Lung (tissue), 12 donors: ENCODE data around the gene RSRC1. TPM values are rescaled to one million over a fixed set of nuclear protein-coding genes. Genes with fewer than 3 reads are reported as not detected.

Experiments
- ATAC-seq: fragments of 200-7000 bp; cut with Tn5 transposase; one replicate; pipeline ENCODE4 v1.9.1; 2020; ENCODE audit warnings: moderate number of reproducible peaks; ENCODE audit not compliant: insufficient read depth, low FRiP score
- DNase-seq, 3 donors: peaks; one replicate each; pipeline ENCODE4 v3.0.0-alpha.2; 2013 to 2017
- H3K27ac ChIP-seq, 2 donors: one replicate each; pipeline ENCODE4 v1.5.1; 2013; ENCODE audit warnings: mild to moderate bottlenecking in 2 of 2, moderate library complexity in 2 of 2, control low read depth in 1 of 2, inconsistent platforms in 1 of 2, low read depth in 1 of 2, low read length in 1 of 2
- H3K27me3 ChIP-seq, 3 donors: one replicate each; pipeline ENCODE4 v1.5.1; 2013; ENCODE audit warnings: low read length in 2 of 3; ENCODE audit not compliant: control insufficient read depth in 3 of 3, insufficient read depth in 3 of 3
- H3K36me3 ChIP-seq, 4 donors: one replicate each; pipeline ENCODE4 v1.5.1; 2013; ENCODE audit warnings: low read length in 4 of 4, mild to moderate bottlenecking in 1 of 4, moderate library complexity in 1 of 4; ENCODE audit not compliant: control insufficient read depth in 4 of 4, insufficient read depth in 4 of 4
- H3K4me1 ChIP-seq, 5 donors: one replicate each; pipeline ENCODE4 v1.5.1; 2013; ENCODE audit warnings: low read length in 5 of 5, mild to moderate bottlenecking in 2 of 5, moderate library complexity in 1 of 5; ENCODE audit not compliant: control insufficient read depth in 5 of 5, insufficient read depth in 5 of 5
- H3K4me3 ChIP-seq: one replicate; pipeline ENCODE4 v1.5.1; 2013; ENCODE audit warnings: mild to moderate bottlenecking, control low read depth, moderate library complexity
- H3K9ac ChIP-seq, 2 donors: one replicate each; pipeline ENCODE4 v1.5.1; 2013; ENCODE audit warnings: low read length in 2 of 2, control low read depth in 1 of 2; ENCODE audit not compliant: insufficient read depth in 1 of 2
- H3K9me3 ChIP-seq, 4 donors: one replicate each; pipeline ENCODE4 v1.5.1; 2013; ENCODE audit warnings: low read length in 3 of 4, mild to moderate bottlenecking in 1 of 4, moderate library complexity in 1 of 4; ENCODE audit not compliant: control insufficient read depth in 4 of 4, insufficient read depth in 3 of 4
- WGBS, 2 donors: extraction: QIAGEN DNeasy Blood & Tissue Kit; methylation state at CpG; one replicate each; pipeline ENCODE4 v1.1.7; 2013; 5-methylcytosine and 5-hydroxymethylcytosine counted together
- polyA plus RNA-seq, 2 donors: library from polyadenylated mRNA; stranded (reverse); fragments of 200-250 nt; gene quantifications; one replicate each; pipeline ENCODE4 v1.2.1, GENCODE V29; 2013
- total RNA-seq, 2 donors: library from RNA; depleted of rRNA in 1 of 2; stranded (reverse); fragments of >200 nt in 1 of 2; gene quantifications; one replicate each; pipeline ENCODE4 v1.2.1, GENCODE V29; 2014 to 2021
- TF ChIP-seq, protein P1 (sequence below): IDR thresholded peaks from 2 replicates; pipeline ENCODE4 v1.5.1; 2012; ENCODE audit warnings: mild to moderate bottlenecking; ENCODE audit errors: control extremely low read depth, extremely low read depth
- donor health status: control.
- donor health status: control.
- donor health status: Bipolar disorder and iron deficiency.
- donor health status: healthy.
- donor health status: DM: yes; HTN: yes; CAD: no.

The RSRC1 gene
- total and polyA plus RNA-seq, 4 donors: 9.1 to 53.5 (median 17.0) TPM

DNA sequence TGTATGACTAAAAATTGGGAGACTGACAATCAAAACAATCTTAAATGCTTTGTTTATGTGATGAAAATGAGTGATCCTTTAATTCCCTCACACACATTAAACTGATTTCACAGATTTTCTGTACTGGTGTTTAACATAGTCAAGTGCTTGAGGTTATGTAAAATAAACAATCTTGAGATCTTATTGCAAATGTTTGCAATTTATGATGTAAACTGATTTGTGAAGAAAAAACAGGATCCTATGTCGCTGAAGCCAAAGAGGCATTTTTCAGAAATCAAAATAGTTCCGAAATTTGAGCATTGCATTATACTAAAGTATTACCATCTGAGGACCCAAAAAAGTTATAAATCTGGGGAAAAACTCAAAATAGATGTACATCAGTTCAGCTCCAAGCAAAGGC lies 16.4 kb upstream of the RSRC1 start:
- no peak for ATAC-seq
- Histone ChIP-seq H3K4me1 (peaks cover 0 to 17% (median 0%) of the 10 kb centered on the region in 5 donors), H3K36me3 (no peaks in the 10 kb centered on the region), H3K9me3 (peaks cover 0 to 16% (median 1%) of the 10 kb centered on the region in 4 donors), H3K4me3 (no peak overlapping the region), H3K9ac (no peak overlapping the region), H3K27ac (no peak overlapping the region), H3K27me3 (peaks cover 3 to 92% (median 88%) of the 10 kb centered on the region in 3 donors)
- DNase-seq: peak in 1 of 3 donors; percentile 9
- TF ChIP-seq, protein P1, sequence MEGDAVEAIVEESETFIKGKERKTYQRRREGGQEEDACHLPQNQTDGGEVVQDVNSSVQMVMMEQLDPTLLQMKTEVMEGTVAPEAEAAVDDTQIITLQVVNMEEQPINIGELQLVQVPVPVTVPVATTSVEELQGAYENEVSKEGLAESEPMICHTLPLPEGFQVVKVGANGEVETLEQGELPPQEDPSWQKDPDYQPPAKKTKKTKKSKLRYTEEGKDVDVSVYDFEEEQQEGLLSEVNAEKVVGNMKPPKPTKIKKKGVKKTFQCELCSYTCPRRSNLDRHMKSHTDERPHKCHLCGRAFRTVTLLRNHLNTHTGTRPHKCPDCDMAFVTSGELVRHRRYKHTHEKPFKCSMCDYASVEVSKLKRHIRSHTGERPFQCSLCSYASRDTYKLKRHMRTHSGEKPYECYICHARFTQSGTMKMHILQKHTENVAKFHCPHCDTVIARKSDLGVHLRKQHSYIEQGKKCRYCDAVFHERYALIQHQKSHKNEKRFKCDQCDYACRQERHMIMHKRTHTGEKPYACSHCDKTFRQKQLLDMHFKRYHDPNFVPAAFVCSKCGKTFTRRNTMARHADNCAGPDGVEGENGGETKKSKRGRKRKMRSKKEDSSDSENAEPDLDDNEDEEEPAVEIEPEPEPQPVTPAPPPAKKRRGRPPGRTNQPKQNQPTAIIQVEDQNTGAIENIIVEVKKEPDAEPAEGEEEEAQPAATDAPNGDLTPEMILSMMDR: no peak
- 78 to 85% methylated on average over 2 of the region's 2 CpGs for WGBS, 2 donors

DNA sequence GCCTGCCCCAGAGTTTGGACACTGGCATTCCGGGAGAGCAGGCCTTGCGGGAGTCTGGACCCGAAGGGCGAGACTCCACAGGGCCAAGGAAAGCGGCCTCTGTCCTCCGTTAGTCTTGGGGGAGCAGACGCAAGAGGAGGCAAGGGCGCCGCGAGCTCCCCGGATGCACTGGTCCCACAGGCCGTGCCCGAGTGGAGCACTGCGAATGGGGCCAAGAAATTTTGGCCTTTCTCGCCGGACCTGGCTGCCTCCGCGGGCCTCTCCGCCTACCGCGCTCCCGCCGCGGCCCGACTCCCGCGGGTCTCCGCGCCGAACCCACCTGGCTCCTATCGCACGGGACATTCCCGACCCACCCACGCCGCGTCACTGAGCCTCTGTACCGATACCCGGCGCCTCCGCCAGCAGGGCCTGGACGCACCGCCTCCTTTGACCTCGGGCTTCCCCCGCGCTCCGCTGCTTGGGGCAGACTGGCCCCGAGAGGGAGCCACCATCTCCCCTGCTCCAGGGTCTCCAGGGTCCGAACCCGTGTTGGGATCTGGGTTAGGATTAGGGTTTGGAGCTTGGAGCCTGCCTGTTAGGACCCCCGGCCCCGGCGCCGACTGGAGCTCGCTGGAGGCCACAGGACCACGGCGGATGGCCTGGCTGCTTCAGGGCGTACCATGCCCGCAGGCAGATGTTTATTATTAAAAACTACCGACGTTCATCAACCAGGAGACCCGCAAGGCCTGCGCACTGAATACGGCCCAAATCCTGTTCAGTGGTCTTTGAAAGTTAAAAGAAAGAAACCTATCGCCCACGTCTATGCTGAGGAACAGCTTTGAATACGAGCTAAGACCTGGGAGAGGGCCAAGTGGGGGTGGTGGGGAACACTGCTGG lies 15.4 kb upstream of the RSRC1 start:
- ATAC-seq (no peak), DNase-seq (peak in 1 of 3 donors; percentile 5)
- no peak overlapping the region for H3K4me3 ChIP-seq

DNA sequence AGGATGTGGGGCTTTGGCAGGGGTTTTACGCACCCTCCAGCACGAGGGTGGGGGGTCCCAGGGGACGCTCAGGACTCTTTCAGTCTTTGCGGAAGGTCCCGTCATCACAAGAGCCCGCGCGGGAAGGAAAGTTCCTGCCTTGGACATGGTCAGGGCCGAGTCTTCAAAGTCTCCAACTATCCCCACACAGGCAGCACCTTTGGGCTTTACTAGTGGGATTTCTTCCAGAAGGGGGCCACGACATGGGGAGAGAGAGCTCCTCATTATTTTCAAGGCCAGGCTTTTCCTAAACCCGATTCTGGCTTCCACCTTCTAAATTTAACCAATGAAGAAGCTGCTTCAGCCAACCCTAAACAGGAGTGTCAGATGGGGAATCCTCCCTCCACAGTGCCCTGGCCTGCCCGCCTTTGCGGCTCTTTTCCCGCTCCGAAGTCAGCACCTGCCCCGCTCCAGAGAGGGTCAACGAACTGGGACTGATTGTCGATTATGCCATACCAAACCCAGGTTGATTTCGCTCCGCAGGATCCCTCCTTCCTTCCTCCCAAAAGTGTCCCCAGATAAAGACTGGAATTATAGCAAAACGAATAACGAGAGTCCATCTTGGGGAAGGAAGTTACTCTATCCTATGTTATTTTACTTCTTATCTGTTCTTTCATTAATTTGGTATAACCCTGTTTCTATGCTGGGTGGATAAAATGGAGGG lies 14.6 kb upstream of the RSRC1 start:
- TF ChIP-seq, protein P1: no peak
- DNase-seq: peak in 1 of 3 donors; percentile 26
- 7 to 11% methylated on average over 22 of the region's 22 CpGs for WGBS, 2 donors
- Histone ChIP-seq H3K27ac (no peak overlapping the region), H3K4me1 (peaks cover 0 to 17% (median 0%) of the 10 kb centered on the region in 5 donors), H3K9me3 (peaks cover 0 to 18% (median 1%) of the 10 kb centered on the region in 4 donors), H3K4me3 (no peak overlapping the region), H3K36me3 (no peaks in the 10 kb centered on the region), H3K9ac (no peak overlapping the region), H3K27me3 (peaks cover 3 to 96% (median 96%) of the 10 kb centered on the region in 3 donors)
- no peak for ATAC-seq

More for the DNA sequence above, 15.4 kb upstream of the RSRC1 start:
- Histone ChIP-seq H3K9ac (no peak overlapping the region), H3K27ac (no peak overlapping the region), H3K4me1 (peaks cover 0 to 17% (median 0%) of the 10 kb centered on the region in 5 donors), H3K27me3 (peaks cover 3 to 95% (median 94%) of the 10 kb centered on the region in 3 donors), H3K9me3 (peaks cover 0 to 18% (median 1%) of the 10 kb centered on the region in 4 donors), H3K36me3 (no peaks in the 10 kb centered on the region)
- TF ChIP-seq, protein P1: no peak
- 10 to 14% methylated on average over 65 to 66 of the region's 66 CpGs for WGBS, 2 donors
